Endothelial cell (in vitro differentiated cells): Measurements from ENCODE around the gene SAFB2. TPM values are rescaled to one million over a fixed set of nuclear protein-coding genes. Genes with fewer than 3 reads are reported as not detected.

Source experiments
- DNase-seq: peaks from one replicate; pipeline ENCODE4 v3.0.0; 2021; ENCODE audit warnings: low spot score
- H3K27ac Mint-ChIP-seq: one replicate; pipeline ENCODE4 v1.8.0; 2021; ENCODE audit warnings: mixed read lengths, inconsistent platforms; ENCODE audit not compliant: unreplicated experiment
- H3K27me3 Mint-ChIP-seq: one replicate; pipeline ENCODE4 v1.8.0; 2021; ENCODE audit warnings: mild to moderate bottlenecking, moderate library complexity, mixed read lengths, inconsistent platforms; ENCODE audit not compliant: unreplicated experiment
- H3K36me3 Mint-ChIP-seq: one replicate; pipeline ENCODE4 v1.8.0; 2021; ENCODE audit warnings: mild to moderate bottlenecking, low read depth, mixed read lengths, inconsistent platforms; ENCODE audit not compliant: unreplicated experiment
- H3K4me1 Mint-ChIP-seq: one replicate; pipeline ENCODE4 v1.8.0; 2021; ENCODE audit warnings: mild to moderate bottlenecking, mixed read lengths, inconsistent platforms; ENCODE audit not compliant: unreplicated experiment
- H3K4me3 Mint-ChIP-seq: one replicate; pipeline ENCODE4 v1.8.0; 2021; ENCODE audit warnings: mild to moderate bottlenecking, mixed read lengths, inconsistent platforms; ENCODE audit not compliant: unreplicated experiment
- H3K9me3 Mint-ChIP-seq: one replicate; pipeline ENCODE4 v1.8.0; 2021; ENCODE audit warnings: mixed read lengths, inconsistent platforms; ENCODE audit not compliant: unreplicated experiment
- CTCF ChIP-seq: fragments of 200-600 bp; sonication (generic); IDR thresholded peaks from one replicate; pipeline ENCODE4 v1.5.0; 2021; ENCODE audit warnings: antibody characterized with exemption; ENCODE audit not compliant: unreplicated experiment
- total RNA-seq: library from RNA; stranded (reverse); fragmentation: NEBNext Ultra II Directional; extraction: Animal tissue kit (Norgen Biotek cat#: 25700); gene quantifications from one replicate; pipeline ENCODE4 v1.2.1, GENCODE V29; 2021; ENCODE audit not compliant: unreplicated experiment

The SAFB2 gene
- total RNA-seq, 1 donor from 2014 or later = 85.5 TPM

- H3K27me3 Mint-ChIP-seq = no peaks in the 10 kb centered on the region
- no peak for TF ChIP-seq CTCF
- peaks cover 29% of the 10 kb centered on the region for H3K36me3 Mint-ChIP-seq
- DNase-seq = no peak
- no peak overlapping the region for H3K4me3 Mint-ChIP-seq
- H3K27ac Mint-ChIP-seq = no peak overlapping the region
- peaks cover 8% of the 10 kb centered on the region for H3K4me1 Mint-ChIP-seq
- H3K9me3 Mint-ChIP-seq = no peaks in the 10 kb centered on the region
Observed at GRCh38 chr19:5587071-5587455, 35.5 kb downstream of the SAFB2 start.

- Mint-ChIP-seq H3K27ac (no peak overlapping the region), H3K9me3 (no peaks in the 10 kb centered on the region), H3K4me3 (no peak overlapping the region), H3K4me1 (peaks cover 8% of the 10 kb centered on the region), H3K27me3 (no peaks in the 10 kb centered on the region), H3K36me3 (peaks cover 24% of the 10 kb centered on the region)
- no peak for DNase-seq
- no peak for TF ChIP-seq CTCF
Observed at GRCh38 chr19:5586300-5587070, 36.1 kb downstream of the SAFB2 start.

- peaks cover 24% of the 10 kb centered on the region for H3K36me3 Mint-ChIP-seq
- H3K4me1 Mint-ChIP-seq = peaks cover 8% of the 10 kb centered on the region
- no peaks in the 10 kb centered on the region for H3K9me3 Mint-ChIP-seq
- no peak for DNase-seq
- no peak for TF ChIP-seq CTCF
- H3K27me3 Mint-ChIP-seq = no peaks in the 10 kb centered on the region
- no peak overlapping the region for H3K27ac Mint-ChIP-seq
- H3K4me3 Mint-ChIP-seq = no peak overlapping the region
Observed at GRCh38 chr19:5585461-5586299, 36.9 kb downstream of the SAFB2 start.

- peaks cover 3% of the 10 kb centered on the region for H3K4me1 Mint-ChIP-seq
- no peak for TF ChIP-seq CTCF
- no peaks in the 10 kb centered on the region for H3K9me3 Mint-ChIP-seq
- DNase-seq = no peak
- H3K4me3 Mint-ChIP-seq = no peak overlapping the region
- peaks cover 1% of the 10 kb centered on the region for H3K27me3 Mint-ChIP-seq
- no peak overlapping the region for H3K27ac Mint-ChIP-seq
- peaks cover 8% of the 10 kb centered on the region for H3K36me3 Mint-ChIP-seq
Observed at GRCh38 chr19:5580161-5580571, 42.4 kb downstream of the SAFB2 start.

GRCh38 chr19:5579697-5580096 lies 42.9 kb downstream of the SAFB2 start:
- no peak overlapping the region for H3K27ac Mint-ChIP-seq
- peaks cover 3% of the 10 kb centered on the region for H3K4me1 Mint-ChIP-seq
- TF ChIP-seq CTCF = no peak
- H3K27me3 Mint-ChIP-seq = peaks cover 1% of the 10 kb centered on the region
- H3K9me3 Mint-ChIP-seq = no peaks in the 10 kb centered on the region
- no peak overlapping the region for H3K4me3 Mint-ChIP-seq
- DNase-seq = no peak
- H3K36me3 Mint-ChIP-seq = peaks cover 8% of the 10 kb centered on the region
